Sigmoid colon (tissue), 7 donors: ENCODE results near the gene SHC1. TPM values are rescaled to one million over a fixed set of nuclear protein-coding genes. Genes with fewer than 3 reads are reported as not detected.
"Not testable (repeated sequence)": the region's sequence is repeated elsewhere in the genome, so short reads cannot be mapped to it uniquely, and the experiment has no call there.

Experiments used
- DNase-seq: peaks from one replicate; pipeline ENCODE4 v3.0.0-alpha.2; 2019
- H3K27ac ChIP-seq, 4 donors: fragments of 200-600 bp; sonication (generic); one replicate each; pipeline ENCODE4 v1.5.1; 2016 to 2019; ENCODE audit warnings: mild to moderate bottlenecking in 1 of 4
- H3K27me3 ChIP-seq, 3 donors: fragments of 200-600 bp; sonication (generic); one replicate each; pipeline ENCODE4 v1.5.1; 2019; ENCODE audit warnings: mild to moderate bottlenecking in 1 of 3
- H3K36me3 ChIP-seq, 4 donors: fragments of 200-600 bp; sonication (generic); one replicate each; pipeline ENCODE4 v1.5.1; 2016 to 2019
- H3K4me1 ChIP-seq, 4 donors: fragments of 200-600 bp; sonication (generic); one replicate each; pipeline ENCODE4 v1.5.1; 2017 to 2019
- H3K4me3 ChIP-seq, 4 donors: fragments of 200-600 bp; sonication (generic); one replicate each; pipeline ENCODE4 v1.5.1; 2017 to 2019; ENCODE audit warnings: mild to moderate bottlenecking in 2 of 4, moderate library complexity in 1 of 4
- H3K9me3 ChIP-seq, 4 donors: fragments of 200-600 bp in 3 of 4; sonication (generic) in 3 of 4; one replicate each; pipeline versions ENCODE4 v1.5.1 to v1.6.1; 2013 to 2019
- EP300 ChIP-seq, 4 donors: sonication (generic); formaldehyde crosslinking; IDR thresholded peaks; one replicate each; pipeline ENCODE4 v1.6.1; 2017; ENCODE audit warnings: antibody characterized with exemption in 4 of 4
- POLR2A ChIP-seq, 2 donors: fragments of 450-650 bp; IDR thresholded peaks; one replicate each; pipeline ENCODE4 v1.6.1; 2016; ENCODE audit warnings: antibody characterized with exemption in 2 of 2, mild to moderate bottlenecking in 2 of 2, moderate library complexity in 2 of 2
- POLR2AphosphoS5 ChIP-seq, 4 donors: sonication (generic); formaldehyde crosslinking; IDR thresholded peaks; one replicate each; pipeline ENCODE4 v1.6.1; 2017; ENCODE audit warnings: antibody characterized with exemption in 4 of 4
- WGBS, 2 donors: extraction: QIAGEN DNeasy Blood & Tissue Kit; methylation state at CpG; one replicate each; pipeline ENCODE4 v1.1.7; 2013; 5-methylcytosine and 5-hydroxymethylcytosine counted together
- intact Hi-C: fragments of 100-400 bp; cut with DNase I; formaldehyde crosslinking; loops from one replicate; pipeline ENCODE4 v1.15.1; 2023
- polyA plus RNA-seq, 3 donors: library from polyadenylated mRNA; stranded (reverse); fragments of 200-250 nt; gene quantifications; one replicate each; pipeline ENCODE4 v1.2.3, GENCODE V29; 2013
- total RNA-seq, 4 donors: library from RNA; depleted of rRNA; stranded (reverse); fragments of >200 nt; gene quantifications; one replicate each; pipeline ENCODE4 v1.1.0, GENCODE V29; 2016
- TF ChIP-seq, protein P1 (sequence below), 4 experiments: fragments of 450-650 bp in 3 of 4; fragments of 200-600 bp in 1 of 4; IDR thresholded peaks; one replicate each; pipeline ENCODE4 v1.5.1; 2016 to 2019; ENCODE audit warnings: antibody characterized with exemption in 4 of 4, mild to moderate bottlenecking in 3 of 4, moderate library complexity in 2 of 4
- donor health status: healthy with polysubstance abuse.
- donor health status: Bipolar disorder and iron deficiency.
- donor health status: healthy.

The SHC1 gene
- total and polyA plus RNA-seq, 7 donors, result 49.2 to 80.4 (median 62.6) TPM

DNA sequence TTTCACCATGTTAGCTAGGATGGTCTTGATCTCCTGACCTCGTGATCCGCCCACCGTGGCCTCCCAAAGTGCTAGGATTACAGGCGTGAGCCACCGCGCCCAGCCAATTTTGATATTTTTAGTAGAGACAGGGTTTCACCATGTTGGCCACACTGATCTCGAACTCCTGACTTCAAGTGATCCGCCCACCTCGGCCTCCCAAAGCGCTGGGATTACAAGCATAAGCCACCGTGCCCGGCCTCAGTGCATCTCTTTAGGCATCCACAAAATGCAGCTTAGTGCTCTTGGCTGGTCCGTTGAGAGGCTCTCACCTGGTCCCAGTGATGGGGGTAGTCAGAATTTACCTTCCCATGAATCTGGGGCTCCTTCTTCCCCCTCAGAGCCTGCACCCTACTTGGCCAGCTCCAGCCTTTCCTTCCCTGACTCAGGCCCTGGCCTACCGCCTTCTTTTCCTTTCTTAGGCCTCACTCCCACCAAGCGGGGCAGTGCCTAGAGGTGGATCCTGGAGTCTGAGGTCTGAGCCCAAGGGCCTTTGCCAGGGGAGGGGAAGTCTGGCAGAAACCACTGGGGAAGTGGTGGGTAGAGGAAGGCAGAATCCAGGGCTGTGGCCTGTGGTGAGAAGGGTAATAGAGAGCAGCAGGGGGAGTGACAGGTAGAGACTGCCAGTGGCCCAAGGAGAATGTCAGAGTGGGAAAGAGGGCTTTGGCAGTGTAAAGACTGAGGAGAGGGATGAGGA lies 26.6 kb upstream of the SHC1 start:
- TF ChIP-seq EP300 (IDR thresholded peaks at IDR 0.05), result no peak
- no peak for TF ChIP-seq POLR2A (IDR thresholded peaks at IDR 0.05)
- TF ChIP-seq POLR2AphosphoS5 (IDR thresholded peaks at IDR 0.05), result no peak
- TF ChIP-seq, protein P1, sequence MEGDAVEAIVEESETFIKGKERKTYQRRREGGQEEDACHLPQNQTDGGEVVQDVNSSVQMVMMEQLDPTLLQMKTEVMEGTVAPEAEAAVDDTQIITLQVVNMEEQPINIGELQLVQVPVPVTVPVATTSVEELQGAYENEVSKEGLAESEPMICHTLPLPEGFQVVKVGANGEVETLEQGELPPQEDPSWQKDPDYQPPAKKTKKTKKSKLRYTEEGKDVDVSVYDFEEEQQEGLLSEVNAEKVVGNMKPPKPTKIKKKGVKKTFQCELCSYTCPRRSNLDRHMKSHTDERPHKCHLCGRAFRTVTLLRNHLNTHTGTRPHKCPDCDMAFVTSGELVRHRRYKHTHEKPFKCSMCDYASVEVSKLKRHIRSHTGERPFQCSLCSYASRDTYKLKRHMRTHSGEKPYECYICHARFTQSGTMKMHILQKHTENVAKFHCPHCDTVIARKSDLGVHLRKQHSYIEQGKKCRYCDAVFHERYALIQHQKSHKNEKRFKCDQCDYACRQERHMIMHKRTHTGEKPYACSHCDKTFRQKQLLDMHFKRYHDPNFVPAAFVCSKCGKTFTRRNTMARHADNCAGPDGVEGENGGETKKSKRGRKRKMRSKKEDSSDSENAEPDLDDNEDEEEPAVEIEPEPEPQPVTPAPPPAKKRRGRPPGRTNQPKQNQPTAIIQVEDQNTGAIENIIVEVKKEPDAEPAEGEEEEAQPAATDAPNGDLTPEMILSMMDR (IDR thresholded peaks at IDR 0.05), result no peak
- peak; percentile 36 for DNase-seq
- peaks cover 0 to 9% (median 0%) of the 10 kb centered on the region in 4 donors for H3K36me3 ChIP-seq
- intact Hi-C loops, result loop anchor here (5.0 kb wide), 1 partner anchor 35 kb away; the partner anchor contains the start of gene PYGO2
- WGBS, 2 donors, result 82 to 88% methylated on average over 15 of the region's 15 CpGs
- H3K4me1 ChIP-seq, result peaks cover 0 to 26% (median 22%) of the 10 kb centered on the region in 4 donors
- no peaks in the 10 kb centered on the region for H3K27me3 ChIP-seq
- H3K4me3 ChIP-seq, result no peak overlapping the region
- no peak overlapping the region for H3K27ac ChIP-seq
- no peaks in the 10 kb centered on the region for H3K9me3 ChIP-seq

DNA sequence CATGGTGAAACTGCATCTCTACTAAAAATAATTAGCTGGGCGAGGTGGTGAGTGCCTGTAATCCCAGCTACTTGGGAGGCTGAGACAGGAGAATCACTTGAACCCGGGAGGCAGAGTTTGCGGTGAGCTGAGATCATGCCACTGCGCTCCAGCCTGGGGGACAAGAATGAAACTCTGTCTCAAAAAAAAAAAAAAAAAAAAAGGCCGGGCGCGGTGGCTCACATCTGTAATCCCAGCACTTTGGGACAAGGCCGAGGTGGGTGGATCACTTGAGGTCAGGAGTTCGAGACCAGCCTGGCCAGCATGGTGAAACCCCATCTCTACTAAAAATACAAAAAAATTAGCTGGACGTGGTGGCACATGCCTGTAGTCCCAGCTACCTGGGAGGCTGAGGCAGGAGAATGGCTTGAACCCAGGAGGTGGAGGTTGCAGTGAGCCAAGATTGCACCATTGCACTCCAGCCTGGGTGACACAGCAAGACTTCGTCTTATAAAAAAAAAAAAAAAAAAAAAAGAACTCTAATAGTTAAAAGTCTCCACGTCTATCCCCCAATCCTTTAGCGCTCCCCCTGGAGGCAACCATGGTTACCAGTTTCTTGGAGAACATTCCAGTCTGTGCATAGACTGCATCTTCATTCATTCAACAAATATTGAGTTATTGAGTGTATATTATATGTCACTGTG lies 24.9 kb upstream of the SHC1 start:
- Histone ChIP-seq H3K4me1 (peaks cover 0 to 26% (median 22%) of the 10 kb centered on the region in 4 donors), H3K36me3 (peaks cover 0 to 19% (median 2%) of the 10 kb centered on the region in 4 donors)
- H3K27me3 ChIP-seq, H3K4me3 ChIP-seq, H3K9me3 ChIP-seq, H3K27ac ChIP-seq: not testable (repeated sequence)
- TF ChIP-seq, protein P1 (IDR thresholded peaks at IDR 0.05), result peak in 1 of 4 experiments; percentile 26
- intact Hi-C loops, result loop anchor here (5.0 kb wide), 1 partner anchor 33 kb away; the partner anchor contains the start of gene PYGO2
- peak; percentile 77 for DNase-seq
- 54 to 70% methylated on average over 13 of the region's 13 CpGs for WGBS, 2 donors

DNA sequence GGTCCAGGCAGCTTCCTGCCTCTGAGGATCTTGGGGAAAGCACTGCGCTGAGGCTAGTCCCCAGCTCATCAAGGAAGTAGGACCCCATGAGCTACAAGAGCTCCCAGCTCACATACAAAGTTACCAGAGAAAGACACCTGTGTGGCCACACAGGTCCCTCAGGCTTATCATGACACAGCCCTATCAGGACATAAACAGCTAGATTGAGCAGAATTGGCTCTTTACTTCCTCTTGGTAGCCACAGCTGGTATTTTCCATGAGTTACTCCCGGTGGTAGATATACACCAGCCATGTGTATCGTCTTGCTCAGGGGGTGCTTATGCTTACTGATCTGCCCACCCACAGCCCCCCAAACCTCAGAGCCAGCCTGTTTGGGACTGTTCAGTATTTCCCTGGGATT lies 24.0 kb upstream of the SHC1 start:
- intact Hi-C loops, result no loop called here
- Histone ChIP-seq H3K27me3 (no peaks in the 10 kb centered on the region), H3K9me3 (no peaks in the 10 kb centered on the region), H3K36me3 (peaks cover 0 to 28% (median 5%) of the 10 kb centered on the region in 4 donors), H3K4me1 (peaks cover 0 to 17% (median 14%) of the 10 kb centered on the region in 4 donors), H3K27ac (no peak overlapping the region), H3K4me3 (no peak overlapping the region)
- no peak for DNase-seq
- 48 to 56% methylated on average over 3 of the region's 3 CpGs for WGBS, 2 donors
- TF ChIP-seq POLR2AphosphoS5 (IDR thresholded peaks at IDR 0.05) (no peak), EP300 (IDR thresholded peaks at IDR 0.05) (no peak), POLR2A (IDR thresholded peaks at IDR 0.05) (no peak)
- TF ChIP-seq, protein P1 (IDR thresholded peaks at IDR 0.05), result no peak

DNA sequence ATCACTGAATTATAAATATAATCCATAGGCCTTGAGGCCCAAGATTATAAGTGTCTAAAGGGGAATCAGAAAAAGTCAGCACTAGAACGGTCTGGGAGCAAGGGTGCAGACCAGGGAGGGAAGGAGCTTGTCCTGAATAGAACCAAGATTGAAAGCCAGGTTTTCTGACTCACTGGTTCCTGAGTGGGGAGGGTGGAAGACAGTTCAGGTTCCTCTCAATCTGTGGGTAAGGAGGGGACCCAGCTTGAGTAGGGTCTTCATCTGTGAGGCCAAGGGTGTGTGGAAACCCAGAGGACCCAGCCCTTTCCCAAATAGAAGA lies 23.7 kb upstream of the SHC1 start:
- 64 to 79% methylated on average over 1 of the region's 1 CpG for WGBS, 2 donors
- H3K4me3 ChIP-seq, result no peak overlapping the region
- peaks cover 0 to 31% (median 5%) of the 10 kb centered on the region in 4 donors for H3K36me3 ChIP-seq
- H3K4me1 ChIP-seq, result peaks cover 0 to 14% (median 11%) of the 10 kb centered on the region in 4 donors
- intact Hi-C loops, result no loop called here
- TF ChIP-seq POLR2A (IDR thresholded peaks at IDR 0.05) (no peak), EP300 (IDR thresholded peaks at IDR 0.05) (no peak), POLR2AphosphoS5 (IDR thresholded peaks at IDR 0.05) (no peak)
- TF ChIP-seq, protein P1 (IDR thresholded peaks at IDR 0.05), result no peak
- no peak for DNase-seq
- H3K27ac ChIP-seq, result no peak overlapping the region
- no peaks in the 10 kb centered on the region for H3K9me3 ChIP-seq
- H3K27me3 ChIP-seq, result no peaks in the 10 kb centered on the region
